Ishikawa (cell line): ENCODE measurements around the gene RETSAT.

Source experiments
- CEBPB ChIP-seq: IDR thresholded peaks from 2 replicates; pipeline ENCODE4 v1.6.1; 2012
- CREB1 ChIP-seq: IDR thresholded peaks from 2 replicates; pipeline ENCODE4 v1.6.1; 2012; ENCODE audit warnings: low read depth
- EGR1 ChIP-seq: IDR thresholded peaks from 2 replicates; pipeline ENCODE4 v1.6.1; 2012
- EP300 ChIP-seq: IDR thresholded peaks from 2 replicates; pipeline ENCODE4 v1.6.1; 2012; ENCODE audit warnings: borderline replicate concordance
- FOXM1 ChIP-seq: IDR thresholded peaks from 2 replicates; pipeline ENCODE4 v1.6.1; 2012; ENCODE audit warnings: low read depth, borderline replicate concordance
- NFIC ChIP-seq: IDR thresholded peaks from 2 replicates; pipeline ENCODE4 v1.6.1; 2012
- RAD21 ChIP-seq: IDR thresholded peaks from 2 replicates; pipeline ENCODE4 v1.6.1; 2012; ENCODE audit warnings: low read depth
- TAF1 ChIP-seq: IDR thresholded peaks from 2 replicates; pipeline ENCODE4 v1.6.1; 2012; ENCODE audit warnings: low read depth, mild to moderate bottlenecking
- TCF12 ChIP-seq: IDR thresholded peaks from 2 replicates; pipeline ENCODE4 v1.6.1; 2012; ENCODE audit warnings: low read depth
- TEAD4 ChIP-seq: IDR thresholded peaks from 2 replicates; pipeline ENCODE4 v1.6.1; 2012
- YY1 ChIP-seq: IDR thresholded peaks from 2 replicates; pipeline ENCODE4 v1.6.1; 2012; ENCODE audit warnings: low read depth
- ZBTB7A ChIP-seq: IDR thresholded peaks from 2 replicates; pipeline ENCODE4 v1.6.1; 2012; ENCODE audit warnings: low read depth
- TF ChIP-seq, protein P1 (sequence below): IDR thresholded peaks from 2 replicates; pipeline ENCODE4 v1.6.1; 2012
- TF ChIP-seq, protein P2 (sequence below): IDR thresholded peaks from 2 replicates; pipeline ENCODE4 v1.6.1; 2012
- TF ChIP-seq, protein P3 (sequence below): IDR thresholded peaks from 2 replicates; pipeline ENCODE4 v1.6.1; 2012; ENCODE audit warnings: low read depth, mild to moderate bottlenecking

The RETSAT gene

DNA sequence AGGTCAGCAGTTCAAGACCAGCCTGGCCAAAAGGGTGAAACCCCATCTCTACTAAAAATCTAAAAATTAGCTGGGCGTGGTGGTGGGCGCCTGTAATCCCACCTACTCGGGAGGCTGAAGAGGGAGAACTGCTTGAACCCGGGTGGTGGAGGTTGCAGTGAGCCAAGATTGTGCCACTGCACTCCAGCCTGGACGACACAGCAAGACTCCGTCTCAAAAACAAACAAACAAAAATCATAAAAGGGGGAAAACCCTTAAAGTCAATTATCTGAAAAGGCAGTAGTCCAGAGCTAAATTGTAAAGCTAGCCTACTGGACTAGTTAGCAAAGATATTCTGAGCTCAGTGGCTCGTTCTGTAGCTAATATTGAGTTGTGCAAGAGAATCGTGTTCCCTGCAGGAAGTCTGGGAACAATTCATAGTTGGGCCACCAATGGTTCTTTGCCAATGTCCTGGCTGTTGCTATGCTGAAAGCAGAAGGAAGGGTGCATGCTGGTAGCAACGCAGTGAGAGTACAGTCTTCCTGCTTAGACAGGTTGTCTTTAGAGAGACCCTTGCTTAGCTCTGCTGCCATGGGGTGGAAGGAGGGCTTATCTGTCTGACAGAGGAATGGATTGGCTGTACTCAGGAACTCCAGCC lies 30.9 kb downstream of the RETSAT start:
- no peak for TF ChIP-seq NFIC
- no peak for TF ChIP-seq RAD21
- TF ChIP-seq CEBPB: no peak
- TF ChIP-seq CREB1: no peak
- no peak for TF ChIP-seq EP300
- TF ChIP-seq, protein P1, sequence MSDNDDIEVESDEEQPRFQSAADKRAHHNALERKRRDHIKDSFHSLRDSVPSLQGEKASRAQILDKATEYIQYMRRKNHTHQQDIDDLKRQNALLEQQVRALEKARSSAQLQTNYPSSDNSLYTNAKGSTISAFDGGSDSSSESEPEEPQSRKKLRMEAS: no peak
- TF ChIP-seq, protein P2, sequence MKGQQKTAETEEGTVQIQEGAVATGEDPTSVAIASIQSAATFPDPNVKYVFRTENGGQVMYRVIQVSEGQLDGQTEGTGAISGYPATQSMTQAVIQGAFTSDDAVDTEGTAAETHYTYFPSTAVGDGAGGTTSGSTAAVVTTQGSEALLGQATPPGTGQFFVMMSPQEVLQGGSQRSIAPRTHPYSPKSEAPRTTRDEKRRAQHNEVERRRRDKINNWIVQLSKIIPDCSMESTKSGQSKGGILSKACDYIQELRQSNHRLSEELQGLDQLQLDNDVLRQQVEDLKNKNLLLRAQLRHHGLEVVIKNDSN: no peak
- no peak for TF ChIP-seq TEAD4
- TF ChIP-seq TCF12: no peak
- TF ChIP-seq EGR1: no peak
- TF ChIP-seq, protein P3, sequence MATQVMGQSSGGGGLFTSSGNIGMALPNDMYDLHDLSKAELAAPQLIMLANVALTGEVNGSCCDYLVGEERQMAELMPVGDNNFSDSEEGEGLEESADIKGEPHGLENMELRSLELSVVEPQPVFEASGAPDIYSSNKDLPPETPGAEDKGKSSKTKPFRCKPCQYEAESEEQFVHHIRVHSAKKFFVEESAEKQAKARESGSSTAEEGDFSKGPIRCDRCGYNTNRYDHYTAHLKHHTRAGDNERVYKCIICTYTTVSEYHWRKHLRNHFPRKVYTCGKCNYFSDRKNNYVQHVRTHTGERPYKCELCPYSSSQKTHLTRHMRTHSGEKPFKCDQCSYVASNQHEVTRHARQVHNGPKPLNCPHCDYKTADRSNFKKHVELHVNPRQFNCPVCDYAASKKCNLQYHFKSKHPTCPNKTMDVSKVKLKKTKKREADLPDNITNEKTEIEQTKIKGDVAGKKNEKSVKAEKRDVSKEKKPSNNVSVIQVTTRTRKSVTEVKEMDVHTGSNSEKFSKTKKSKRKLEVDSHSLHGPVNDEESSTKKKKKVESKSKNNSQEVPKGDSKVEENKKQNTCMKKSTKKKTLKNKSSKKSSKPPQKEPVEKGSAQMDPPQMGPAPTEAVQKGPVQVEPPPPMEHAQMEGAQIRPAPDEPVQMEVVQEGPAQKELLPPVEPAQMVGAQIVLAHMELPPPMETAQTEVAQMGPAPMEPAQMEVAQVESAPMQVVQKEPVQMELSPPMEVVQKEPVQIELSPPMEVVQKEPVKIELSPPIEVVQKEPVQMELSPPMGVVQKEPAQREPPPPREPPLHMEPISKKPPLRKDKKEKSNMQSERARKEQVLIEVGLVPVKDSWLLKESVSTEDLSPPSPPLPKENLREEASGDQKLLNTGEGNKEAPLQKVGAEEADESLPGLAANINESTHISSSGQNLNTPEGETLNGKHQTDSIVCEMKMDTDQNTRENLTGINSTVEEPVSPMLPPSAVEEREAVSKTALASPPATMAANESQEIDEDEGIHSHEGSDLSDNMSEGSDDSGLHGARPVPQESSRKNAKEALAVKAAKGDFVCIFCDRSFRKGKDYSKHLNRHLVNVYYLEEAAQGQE: no peak
- TF ChIP-seq FOXM1: no peak
- TF ChIP-seq YY1: no peak
- no peak for TF ChIP-seq ZBTB7A
- no peak for TF ChIP-seq TAF1

DNA sequence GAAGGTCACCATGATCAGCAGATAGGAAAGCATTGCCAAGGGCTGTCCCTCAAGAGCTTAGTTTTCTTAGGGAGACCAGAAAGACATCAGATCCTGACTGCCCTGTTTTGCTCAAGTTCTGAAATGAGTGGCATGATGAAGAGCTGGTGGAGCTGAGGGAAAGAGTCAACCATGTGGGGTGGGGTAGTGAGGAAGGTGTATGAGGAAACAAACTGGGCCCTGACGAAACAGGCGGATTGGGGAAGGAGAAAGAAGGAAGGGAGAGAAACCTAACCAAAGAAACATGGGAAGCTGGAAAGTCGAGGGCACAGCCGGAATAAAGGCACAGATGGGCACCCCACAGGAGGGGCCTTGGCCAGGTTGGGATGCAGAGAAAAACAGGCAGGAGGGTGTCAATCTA lies 34.5 kb downstream of the RETSAT start:
- TF ChIP-seq TCF12: no peak
- no peak for TF ChIP-seq RAD21
- TF ChIP-seq, protein P1: no peak
- no peak for TF ChIP-seq EGR1
- no peak for TF ChIP-seq YY1
- TF ChIP-seq TEAD4: no peak
- TF ChIP-seq, protein P3: no peak
- TF ChIP-seq NFIC: no peak
- TF ChIP-seq CREB1: no peak
- no peak for TF ChIP-seq TAF1
- TF ChIP-seq FOXM1: no peak
- TF ChIP-seq EP300: no peak
- TF ChIP-seq, protein P2: no peak
- TF ChIP-seq CEBPB: no peak
- no peak for TF ChIP-seq ZBTB7A

DNA sequence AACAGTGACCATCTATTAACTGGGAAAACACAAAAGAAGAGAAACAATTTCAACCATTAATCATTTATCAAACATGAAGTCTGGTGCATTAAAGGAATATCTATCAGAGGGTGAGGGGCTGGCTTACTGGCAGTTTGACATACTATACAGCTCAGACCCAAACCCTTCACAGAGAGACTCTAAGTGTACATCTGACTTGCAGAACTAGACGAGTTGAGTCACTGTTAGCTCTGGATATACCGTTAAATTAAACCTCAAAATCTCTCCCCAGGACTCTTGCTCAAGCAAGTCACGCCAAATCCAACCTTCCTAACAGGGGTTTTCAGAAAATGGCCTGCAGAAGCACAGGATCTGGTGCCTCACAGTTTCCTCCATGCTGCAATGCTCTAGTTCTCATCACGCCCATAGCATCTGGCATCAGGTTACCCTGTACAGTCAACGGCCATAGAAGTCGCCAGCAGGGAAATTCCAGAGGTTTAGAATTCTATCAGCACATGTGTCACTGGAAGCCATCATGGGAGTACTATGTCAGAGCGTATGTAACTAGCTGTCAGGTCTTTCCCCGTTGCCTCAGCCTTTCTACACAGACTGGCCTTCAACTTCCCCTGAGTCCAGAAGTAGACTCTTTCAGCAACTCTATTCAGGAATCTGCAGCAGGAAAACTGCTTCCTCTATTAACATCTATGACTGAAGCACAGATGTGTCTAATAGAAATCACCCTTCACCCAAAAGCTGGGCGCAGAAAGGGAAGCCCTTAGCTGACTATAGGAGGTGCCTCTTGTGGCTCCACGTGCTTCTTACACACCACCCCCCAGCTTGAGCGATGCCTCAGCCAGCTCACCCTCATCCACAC lies 35.9 kb downstream of the RETSAT start:
- TF ChIP-seq, protein P1: peak; percentile 56; the same call in 1 of the 2 replicates
- TF ChIP-seq CREB1 (no peak), YY1 (peak; percentile 50; the same call in 1 of the 2 replicates)

DNA sequence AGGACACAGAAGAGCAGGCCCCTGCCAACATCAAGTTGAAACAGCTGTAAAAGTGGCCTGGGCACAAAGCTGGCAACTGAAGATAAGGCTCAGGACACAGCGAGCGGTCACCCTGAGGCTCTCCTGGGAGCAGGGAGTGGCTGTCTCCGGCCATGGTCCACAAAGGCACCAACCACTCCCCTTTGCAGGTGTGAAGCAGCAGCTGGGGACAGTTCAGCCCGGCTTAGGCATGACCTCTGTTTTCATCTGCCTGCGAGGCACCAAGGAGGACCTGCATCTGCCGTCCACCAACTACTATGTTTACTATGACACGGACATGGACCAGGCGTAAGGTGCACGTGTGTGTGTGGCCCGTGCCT lies 39.5 kb downstream of the RETSAT start:
- TF ChIP-seq CREB1 (no peak), TAF1 (no peak), FOXM1 (no peak), TEAD4 (no peak), ZBTB7A (no peak), EGR1 (no peak)

DNA sequence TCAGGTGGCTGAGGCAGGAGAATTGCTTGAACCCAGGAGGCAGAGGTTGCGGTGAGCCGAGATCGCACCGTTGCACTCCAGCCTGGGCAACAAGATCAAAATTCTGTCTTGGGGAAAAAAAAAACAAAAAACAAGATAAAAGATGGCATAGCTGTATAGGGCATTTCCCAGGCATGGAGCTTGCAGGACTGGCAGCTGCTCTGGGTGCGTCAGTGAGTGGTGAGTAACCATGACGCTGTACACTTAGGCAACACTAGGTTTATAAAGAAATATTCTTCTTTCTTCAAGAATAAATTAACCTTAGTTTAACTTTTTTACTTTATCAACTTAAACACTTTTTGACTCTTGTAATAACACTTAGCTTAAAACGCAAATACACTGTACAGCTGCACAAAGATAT lies 41.9 kb downstream of the RETSAT start:
- TF ChIP-seq, protein P3: no peak
- TF ChIP-seq TEAD4 (no peak), EP300 (no peak), NFIC (no peak), TCF12 (no peak)
- TF ChIP-seq, protein P2: no peak
- TF ChIP-seq, protein P1: no peak
